WTC11 (cell line): ENCODE data around the gene LTA4H. TPM values are rescaled to one million over a fixed set of nuclear protein-coding genes. Genes with fewer than 3 reads are reported as not detected.

Source experiments
- ATAC-seq: fragments of 200-7000 bp; cut with Tn5 transposase; 2 replicates; pipeline ENCODE4 v1.10.0; 2021; ENCODE audit warnings: mild to moderate bottlenecking, moderate library complexity
- CTCF ChIA-PET: fragments of 300-600 bp; sonication (Branson Sonifier 250); formaldehyde crosslinking; loops from one replicate; lab custom pipeline; 2021; ENCODE audit warnings: antibody characterized with exemption; lab: Charles Lee
- POLR2A ChIA-PET: fragments of 350-600 bp; sonication (Branson Sonifier 250); formaldehyde crosslinking; loops from one replicate; lab custom pipeline; 2021; ENCODE audit warnings: antibody characterized with exemption; lab: Charles Lee
- DNase-seq: peaks from one replicate; pipeline ENCODE4 v3.0.0; 2021; ENCODE audit warnings: low spot score
- H3K27ac Mint-ChIP-seq: 2 replicates; pipeline ENCODE4 v1.8.0; 2021; ENCODE audit warnings: mixed read lengths
- H3K27me3 Mint-ChIP-seq: 2 replicates; pipeline ENCODE4 v1.8.0; 2021; ENCODE audit warnings: low read depth, mild to moderate bottlenecking, moderate library complexity, mixed read lengths
- H3K36me3 Mint-ChIP-seq: 2 replicates; pipeline ENCODE4 v1.8.0; 2021; ENCODE audit warnings: mixed read lengths
- H3K4me1 Mint-ChIP-seq: 2 replicates; pipeline ENCODE4 v1.8.0; 2022; ENCODE audit warnings: mixed read lengths
- H3K4me3 Mint-ChIP-seq: 2 replicates; pipeline ENCODE4 v1.8.0; 2021; ENCODE audit warnings: mild to moderate bottlenecking, moderate library complexity, mixed read lengths
- H3K9me3 Mint-ChIP-seq: 2 replicates; pipeline ENCODE4 v1.8.0; 2021; ENCODE audit warnings: mixed read lengths
- CREM ChIP-seq: sonication (generic); formaldehyde crosslinking; IDR thresholded peaks from 2 replicates; pipeline ENCODE4 v1.8.1; 2022; ENCODE audit warnings: mild to moderate bottlenecking, missing genetic modification reagents, moderate library complexity
- CTCF ChIP-seq: fragments of 200-600 bp; IDR thresholded peaks from 2 replicates; pipeline ENCODE4 v1.8.0; 2022; ENCODE audit warnings: antibody characterized with exemption
- ETV6 ChIP-seq: sonication (generic); formaldehyde crosslinking; IDR thresholded peaks from 2 replicates; pipeline ENCODE4 v1.8.1; 2022; ENCODE audit warnings: mild to moderate bottlenecking, missing genetic modification reagents
- IRF1 ChIP-seq: sonication (generic); formaldehyde crosslinking; IDR thresholded peaks from 2 replicates; pipeline ENCODE4 v1.8.0; 2023; ENCODE audit warnings: missing genetic modification reagents
- IRF2 ChIP-seq: sonication (generic); formaldehyde crosslinking; IDR thresholded peaks from 2 replicates; pipeline ENCODE4 v1.8.0; 2022; ENCODE audit warnings: low read depth, missing genetic modification reagents, borderline replicate concordance
- JAZF1 ChIP-seq: fragments of 250-450 bp; sonication (Bioruptor Pico); IDR thresholded peaks from 2 replicates; pipeline ENCODE4 v1.9.0; 2021; ENCODE audit warnings: moderate library complexity, mild to moderate bottlenecking, inconsistent platforms
- MAX ChIP-seq: sonication (generic); formaldehyde crosslinking; IDR thresholded peaks from 2 replicates; pipeline ENCODE4 v1.8.0; 2022; ENCODE audit warnings: mild to moderate bottlenecking, missing genetic modification reagents
- NR1H2 ChIP-seq: sonication (generic); formaldehyde crosslinking; IDR thresholded peaks from 2 replicates; pipeline ENCODE4 v1.9.0; 2021; ENCODE audit warnings: mild to moderate bottlenecking, moderate library complexity, missing genetic modification reagents
- NR3C1 ChIP-seq: sonication (generic); formaldehyde crosslinking; conservative IDR thresholded peaks from 2 replicates; pipeline ENCODE4 v1.8.1; 2023; ENCODE audit warnings: low read depth, mild to moderate bottlenecking, missing genetic modification reagents
- PRDM15 ChIP-seq: sonication (generic); formaldehyde crosslinking; IDR thresholded peaks from 2 replicates; pipeline ENCODE4 v1.8.0; 2022; ENCODE audit warnings: missing genetic modification reagents
- SOX15 ChIP-seq: fragments of 250-450 bp; sonication (Bioruptor Pico); IDR thresholded peaks from 2 replicates; pipeline ENCODE4 v1.9.0; 2021; ENCODE audit warnings: mild to moderate bottlenecking
- TEAD4 ChIP-seq: sonication (generic); formaldehyde crosslinking; IDR thresholded peaks from 2 replicates; pipeline ENCODE4 v1.8.0; 2022; ENCODE audit warnings: mild to moderate bottlenecking, missing genetic modification reagents
- TP53 ChIP-seq: sonication (generic); formaldehyde crosslinking; IDR thresholded peaks from 2 replicates; pipeline ENCODE4 v1.8.1; 2023; ENCODE audit warnings: mild to moderate bottlenecking, missing genetic modification reagents
- ZNF396 ChIP-seq: fragments of 250-450 bp; sonication (Bioruptor Pico); IDR thresholded peaks from 2 replicates; pipeline ENCODE4 v1.8.0; 2021; ENCODE audit warnings: mild to moderate bottlenecking, moderate library complexity, borderline replicate concordance
- total RNA-seq: library from RNA; stranded (reverse); gene quantifications from 3 replicates; pipeline ENCODE4 v1.2.3, GENCODE V29; 2021
- TF ChIP-seq, protein P1 (sequence below): sonication (generic); formaldehyde crosslinking; IDR thresholded peaks from 2 replicates; pipeline ENCODE4 v1.8.0; 2022; ENCODE audit warnings: mild to moderate bottlenecking, missing genetic modification reagents
- TF ChIP-seq, protein P2 (sequence below): fragments of 250-450 bp; sonication (Bioruptor Pico); IDR thresholded peaks from 2 replicates; pipeline ENCODE4 v1.9.0; 2021; ENCODE audit warnings: mild to moderate bottlenecking
- TF ChIP-seq, protein P3 (sequence below): sonication (generic); formaldehyde crosslinking; IDR thresholded peaks from 2 replicates; pipeline ENCODE4 v1.8.1; 2022; ENCODE audit warnings: mild to moderate bottlenecking, missing genetic modification reagents, moderate library complexity, borderline replicate concordance
- TF ChIP-seq, protein P4 (sequence below): fragments of 250-450 bp; sonication (Bioruptor Pico); IDR thresholded peaks from 2 replicates; pipeline ENCODE4 v1.9.0; 2021; ENCODE audit warnings: mild to moderate bottlenecking, borderline replicate concordance

Gene LTA4H
- total RNA-seq, 1 experiment from 2014 or later: 134 TPM

GRCh38 chr12:95995238-95996031 is 40.0 kb downstream of the LTA4H start:
- no peak for TF ChIP-seq NR3C1
- H3K4me1 Mint-ChIP-seq: peaks cover 8% of the 10 kb centered on the region

GRCh38 chr12:95994476-95994875 is 40.9 kb downstream of the LTA4H start:
- peaks cover 17% of the 10 kb centered on the region for H3K4me1 Mint-ChIP-seq
- no peak for ATAC-seq
- H3K9me3 Mint-ChIP-seq: no peaks in the 10 kb centered on the region
- H3K36me3 Mint-ChIP-seq: no peaks in the 10 kb centered on the region
- no peak overlapping the region for H3K4me3 Mint-ChIP-seq
- no peak for TF ChIP-seq ZNF396 (CRISPR knock-in tag)
- TF ChIP-seq CTCF: no peak
- no peak for TF ChIP-seq CREM (CRISPR knock-in tag)
- TF ChIP-seq, protein P1, sequence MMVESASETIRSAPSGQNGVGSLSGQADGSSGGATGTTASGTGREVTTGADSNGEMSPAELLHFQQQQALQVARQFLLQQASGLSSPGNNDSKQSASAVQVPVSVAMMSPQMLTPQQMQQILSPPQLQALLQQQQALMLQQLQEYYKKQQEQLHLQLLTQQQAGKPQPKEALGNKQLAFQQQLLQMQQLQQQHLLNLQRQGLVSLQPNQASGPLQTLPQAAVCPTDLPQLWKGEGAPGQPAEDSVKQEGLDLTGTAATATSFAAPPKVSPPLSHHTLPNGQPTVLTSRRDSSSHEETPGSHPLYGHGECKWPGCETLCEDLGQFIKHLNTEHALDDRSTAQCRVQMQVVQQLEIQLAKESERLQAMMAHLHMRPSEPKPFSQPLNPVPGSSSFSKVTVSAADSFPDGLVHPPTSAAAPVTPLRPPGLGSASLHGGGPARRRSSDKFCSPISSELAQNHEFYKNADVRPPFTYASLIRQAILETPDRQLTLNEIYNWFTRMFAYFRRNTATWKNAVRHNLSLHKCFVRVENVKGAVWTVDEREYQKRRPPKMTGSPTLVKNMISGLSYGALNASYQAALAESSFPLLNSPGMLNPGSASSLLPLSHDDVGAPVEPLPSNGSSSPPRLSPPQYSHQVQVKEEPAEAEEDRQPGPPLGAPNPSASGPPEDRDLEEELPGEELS (CRISPR knock-in tag): no peak
- no peak for TF ChIP-seq NR1H2 (CRISPR knock-in tag)
- TF ChIP-seq JAZF1 (CRISPR knock-in tag): no peak
- TF ChIP-seq ETV6 (CRISPR knock-in tag): no peak
- no peak for TF ChIP-seq TEAD4 (CRISPR knock-in tag)
- TF ChIP-seq, protein P2, sequence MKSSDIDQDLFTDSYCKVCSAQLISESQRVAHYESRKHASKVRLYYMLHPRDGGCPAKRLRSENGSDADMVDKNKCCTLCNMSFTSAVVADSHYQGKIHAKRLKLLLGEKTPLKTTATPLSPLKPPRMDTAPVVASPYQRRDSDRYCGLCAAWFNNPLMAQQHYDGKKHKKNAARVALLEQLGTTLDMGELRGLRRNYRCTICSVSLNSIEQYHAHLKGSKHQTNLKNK (CRISPR knock-in tag): no peak
- TF ChIP-seq TP53 (CRISPR knock-in tag): no peak
- no peak for TF ChIP-seq MAX (CRISPR knock-in tag)
- TF ChIP-seq, protein P3, sequence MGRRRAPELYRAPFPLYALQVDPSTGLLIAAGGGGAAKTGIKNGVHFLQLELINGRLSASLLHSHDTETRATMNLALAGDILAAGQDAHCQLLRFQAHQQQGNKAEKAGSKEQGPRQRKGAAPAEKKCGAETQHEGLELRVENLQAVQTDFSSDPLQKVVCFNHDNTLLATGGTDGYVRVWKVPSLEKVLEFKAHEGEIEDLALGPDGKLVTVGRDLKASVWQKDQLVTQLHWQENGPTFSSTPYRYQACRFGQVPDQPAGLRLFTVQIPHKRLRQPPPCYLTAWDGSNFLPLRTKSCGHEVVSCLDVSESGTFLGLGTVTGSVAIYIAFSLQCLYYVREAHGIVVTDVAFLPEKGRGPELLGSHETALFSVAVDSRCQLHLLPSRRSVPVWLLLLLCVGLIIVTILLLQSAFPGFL (CRISPR knock-in tag): no peak
- TF ChIP-seq PRDM15 (CRISPR knock-in tag): no peak
- TF ChIP-seq IRF2 (CRISPR knock-in tag): no peak
- TF ChIP-seq SOX15 (CRISPR knock-in tag): no peak
- TF ChIP-seq, protein P4, sequence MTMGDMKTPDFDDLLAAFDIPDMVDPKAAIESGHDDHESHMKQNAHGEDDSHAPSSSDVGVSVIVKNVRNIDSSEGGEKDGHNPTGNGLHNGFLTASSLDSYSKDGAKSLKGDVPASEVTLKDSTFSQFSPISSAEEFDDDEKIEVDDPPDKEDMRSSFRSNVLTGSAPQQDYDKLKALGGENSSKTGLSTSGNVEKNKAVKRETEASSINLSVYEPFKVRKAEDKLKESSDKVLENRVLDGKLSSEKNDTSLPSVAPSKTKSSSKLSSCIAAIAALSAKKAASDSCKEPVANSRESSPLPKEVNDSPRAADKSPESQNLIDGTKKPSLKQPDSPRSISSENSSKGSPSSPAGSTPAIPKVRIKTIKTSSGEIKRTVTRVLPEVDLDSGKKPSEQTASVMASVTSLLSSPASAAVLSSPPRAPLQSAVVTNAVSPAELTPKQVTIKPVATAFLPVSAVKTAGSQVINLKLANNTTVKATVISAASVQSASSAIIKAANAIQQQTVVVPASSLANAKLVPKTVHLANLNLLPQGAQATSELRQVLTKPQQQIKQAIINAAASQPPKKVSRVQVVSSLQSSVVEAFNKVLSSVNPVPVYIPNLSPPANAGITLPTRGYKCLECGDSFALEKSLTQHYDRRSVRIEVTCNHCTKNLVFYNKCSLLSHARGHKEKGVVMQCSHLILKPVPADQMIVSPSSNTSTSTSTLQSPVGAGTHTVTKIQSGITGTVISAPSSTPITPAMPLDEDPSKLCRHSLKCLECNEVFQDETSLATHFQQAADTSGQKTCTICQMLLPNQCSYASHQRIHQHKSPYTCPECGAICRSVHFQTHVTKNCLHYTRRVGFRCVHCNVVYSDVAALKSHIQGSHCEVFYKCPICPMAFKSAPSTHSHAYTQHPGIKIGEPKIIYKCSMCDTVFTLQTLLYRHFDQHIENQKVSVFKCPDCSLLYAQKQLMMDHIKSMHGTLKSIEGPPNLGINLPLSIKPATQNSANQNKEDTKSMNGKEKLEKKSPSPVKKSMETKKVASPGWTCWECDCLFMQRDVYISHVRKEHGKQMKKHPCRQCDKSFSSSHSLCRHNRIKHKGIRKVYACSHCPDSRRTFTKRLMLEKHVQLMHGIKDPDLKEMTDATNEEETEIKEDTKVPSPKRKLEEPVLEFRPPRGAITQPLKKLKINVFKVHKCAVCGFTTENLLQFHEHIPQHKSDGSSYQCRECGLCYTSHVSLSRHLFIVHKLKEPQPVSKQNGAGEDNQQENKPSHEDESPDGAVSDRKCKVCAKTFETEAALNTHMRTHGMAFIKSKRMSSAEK (CRISPR knock-in tag): no peak
- no peak for TF ChIP-seq IRF1 (CRISPR knock-in tag)
- H3K27ac Mint-ChIP-seq: no peak overlapping the region
- POLR2A ChIA-PET: no interaction called here
- no peak for DNase-seq
- no peaks in the 10 kb centered on the region; the same call in 1 of the 2 replicates for H3K27me3 Mint-ChIP-seq
- CTCF ChIA-PET: no interaction called here

More at GRCh38 chr12:95995238-95996031, 40.0 kb downstream of the LTA4H start:
- peaks cover 3% of the 10 kb centered on the region; the same call in 1 of the 2 replicates for H3K36me3 Mint-ChIP-seq
- H3K27me3 Mint-ChIP-seq: no peaks in the 10 kb centered on the region; the same call in 1 of the 2 replicates
- no peak overlapping the region for H3K4me3 Mint-ChIP-seq
- POLR2A ChIA-PET: interaction anchor here (1.1 kb wide), 1 partner anchor 130 kb away, joined by 6 read pairs; no protein-coding TSS in a partner anchor
- no peak overlapping the region for H3K27ac Mint-ChIP-seq
- ATAC-seq (no peak), DNase-seq (no peak)
- no peaks in the 10 kb centered on the region for H3K9me3 Mint-ChIP-seq
- CTCF ChIA-PET: no interaction called here
